ENCODE measurements around the gene FSTL3. TPM values are rescaled to one million over a fixed set of nuclear protein-coding genes. Genes with fewer than 3 reads are reported as not detected.

Gene FSTL3
- total and polyA plus RNA-seq, 2 of the 13 experiments (the other 11 are each of a cell fraction or from before 2014, with no cell fraction given): 13.5 to 15.6 TPM

DNA sequence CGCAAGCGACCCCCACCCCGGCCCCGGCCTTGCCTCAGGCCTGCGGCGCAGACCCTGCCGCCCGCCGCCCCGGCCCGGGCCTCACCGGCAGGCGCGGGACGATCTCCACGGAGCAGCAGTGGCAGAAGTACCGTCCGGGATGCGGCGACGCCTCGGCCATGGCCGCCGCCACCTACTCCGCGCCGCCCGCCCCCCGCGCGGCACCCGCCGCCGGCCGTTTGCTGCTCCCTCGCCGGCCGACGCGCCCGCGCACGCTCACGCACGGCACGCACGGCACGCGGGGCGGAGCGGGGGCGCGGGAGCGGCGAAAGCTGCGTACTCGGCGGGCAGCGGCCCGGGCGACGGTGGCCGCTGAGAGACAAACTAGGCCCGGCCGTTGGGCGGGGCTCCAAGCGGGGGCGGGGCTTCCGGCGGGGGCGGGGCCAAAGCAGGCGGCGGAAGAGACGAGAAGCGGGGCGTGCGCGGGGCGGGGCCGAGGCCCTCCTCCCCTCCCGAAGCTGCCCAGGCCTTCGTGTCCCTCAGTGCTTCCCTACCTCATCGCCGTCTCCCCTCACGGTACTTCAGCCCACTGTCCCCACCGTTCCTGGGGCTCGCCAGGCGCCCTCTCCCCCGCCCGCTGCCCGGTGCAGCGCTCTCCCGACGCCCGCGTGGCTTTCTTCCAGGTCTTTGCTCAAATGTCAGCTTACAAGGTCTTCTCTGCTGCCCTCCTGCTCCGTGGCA, 13.1 kb upstream of the FSTL3 start, which contains the start of gene RNF126 (continued):
- TF ChIP-seq, protein P1, sequence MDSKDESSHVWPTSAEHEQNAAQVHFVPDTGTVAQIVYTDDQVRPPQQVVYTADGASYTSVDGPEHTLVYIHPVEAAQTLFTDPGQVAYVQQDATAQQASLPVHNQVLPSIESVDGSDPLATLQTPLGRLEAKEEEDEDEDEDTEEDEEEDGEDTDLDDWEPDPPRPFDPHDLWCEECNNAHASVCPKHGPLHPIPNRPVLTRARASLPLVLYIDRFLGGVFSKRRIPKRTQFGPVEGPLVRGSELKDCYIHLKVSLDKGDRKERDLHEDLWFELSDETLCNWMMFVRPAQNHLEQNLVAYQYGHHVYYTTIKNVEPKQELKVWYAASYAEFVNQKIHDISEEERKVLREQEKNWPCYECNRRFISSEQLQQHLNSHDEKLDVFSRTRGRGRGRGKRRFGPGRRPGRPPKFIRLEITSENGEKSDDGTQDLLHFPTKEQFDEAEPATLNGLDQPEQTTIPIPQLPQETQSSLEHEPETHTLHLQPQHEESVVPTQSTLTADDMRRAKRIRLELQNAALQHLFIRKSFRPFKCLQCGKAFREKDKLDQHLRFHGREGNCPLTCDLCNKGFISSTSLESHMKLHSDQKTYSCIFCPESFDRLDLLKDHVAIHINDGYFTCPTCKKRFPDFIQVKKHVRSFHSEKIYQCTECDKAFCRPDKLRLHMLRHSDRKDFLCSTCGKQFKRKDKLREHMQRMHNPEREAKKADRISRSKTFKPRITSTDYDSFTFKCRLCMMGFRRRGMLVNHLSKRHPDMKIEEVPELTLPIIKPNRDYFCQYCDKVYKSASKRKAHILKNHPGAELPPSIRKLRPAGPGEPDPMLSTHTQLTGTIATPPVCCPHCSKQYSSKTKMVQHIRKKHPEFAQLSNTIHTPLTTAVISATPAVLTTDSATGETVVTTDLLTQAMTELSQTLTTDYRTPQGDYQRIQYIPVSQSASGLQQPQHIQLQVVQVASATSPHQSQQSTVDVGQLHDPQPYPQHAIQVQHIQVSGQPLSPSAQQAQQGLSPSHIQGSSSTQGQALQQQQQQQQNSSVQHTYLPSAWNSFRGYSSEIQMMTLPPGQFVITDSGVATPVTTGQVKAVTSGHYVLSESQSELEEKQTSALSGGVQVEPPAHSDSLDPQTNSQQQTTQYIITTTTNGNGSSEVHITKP (CRISPR knock-in tag; IDR thresholded peaks at IDR 0.05; ENCODE audit: low read depth): peak; percentile 34; the same call in 1 of the 2 replicates
- TF ChIP-seq, protein P2, sequence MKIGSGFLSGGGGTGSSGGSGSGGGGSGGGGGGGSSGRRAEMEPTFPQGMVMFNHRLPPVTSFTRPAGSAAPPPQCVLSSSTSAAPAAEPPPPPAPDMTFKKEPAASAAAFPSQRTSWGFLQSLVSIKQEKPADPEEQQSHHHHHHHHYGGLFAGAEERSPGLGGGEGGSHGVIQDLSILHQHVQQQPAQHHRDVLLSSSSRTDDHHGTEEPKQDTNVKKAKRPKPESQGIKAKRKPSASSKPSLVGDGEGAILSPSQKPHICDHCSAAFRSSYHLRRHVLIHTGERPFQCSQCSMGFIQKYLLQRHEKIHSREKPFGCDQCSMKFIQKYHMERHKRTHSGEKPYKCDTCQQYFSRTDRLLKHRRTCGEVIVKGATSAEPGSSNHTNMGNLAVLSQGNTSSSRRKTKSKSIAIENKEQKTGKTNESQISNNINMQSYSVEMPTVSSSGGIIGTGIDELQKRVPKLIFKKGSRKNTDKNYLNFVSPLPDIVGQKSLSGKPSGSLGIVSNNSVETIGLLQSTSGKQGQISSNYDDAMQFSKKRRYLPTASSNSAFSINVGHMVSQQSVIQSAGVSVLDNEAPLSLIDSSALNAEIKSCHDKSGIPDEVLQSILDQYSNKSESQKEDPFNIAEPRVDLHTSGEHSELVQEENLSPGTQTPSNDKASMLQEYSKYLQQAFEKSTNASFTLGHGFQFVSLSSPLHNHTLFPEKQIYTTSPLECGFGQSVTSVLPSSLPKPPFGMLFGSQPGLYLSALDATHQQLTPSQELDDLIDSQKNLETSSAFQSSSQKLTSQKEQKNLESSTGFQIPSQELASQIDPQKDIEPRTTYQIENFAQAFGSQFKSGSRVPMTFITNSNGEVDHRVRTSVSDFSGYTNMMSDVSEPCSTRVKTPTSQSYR (CRISPR knock-in tag; IDR thresholded peaks at IDR 0.05; ENCODE audit: borderline replicate concordance): no peak
- peak; percentile 47; the same call in 1 of the 2 replicates for TF ChIP-seq ZNF232 (CRISPR knock-in tag; IDR thresholded peaks at IDR 0.05; ENCODE audit: borderline replicate concordance)
- TF ChIP-seq HOXA7 (CRISPR knock-in tag; IDR thresholded peaks at IDR 0.05): no peak
- TF ChIP-seq, protein P3, sequence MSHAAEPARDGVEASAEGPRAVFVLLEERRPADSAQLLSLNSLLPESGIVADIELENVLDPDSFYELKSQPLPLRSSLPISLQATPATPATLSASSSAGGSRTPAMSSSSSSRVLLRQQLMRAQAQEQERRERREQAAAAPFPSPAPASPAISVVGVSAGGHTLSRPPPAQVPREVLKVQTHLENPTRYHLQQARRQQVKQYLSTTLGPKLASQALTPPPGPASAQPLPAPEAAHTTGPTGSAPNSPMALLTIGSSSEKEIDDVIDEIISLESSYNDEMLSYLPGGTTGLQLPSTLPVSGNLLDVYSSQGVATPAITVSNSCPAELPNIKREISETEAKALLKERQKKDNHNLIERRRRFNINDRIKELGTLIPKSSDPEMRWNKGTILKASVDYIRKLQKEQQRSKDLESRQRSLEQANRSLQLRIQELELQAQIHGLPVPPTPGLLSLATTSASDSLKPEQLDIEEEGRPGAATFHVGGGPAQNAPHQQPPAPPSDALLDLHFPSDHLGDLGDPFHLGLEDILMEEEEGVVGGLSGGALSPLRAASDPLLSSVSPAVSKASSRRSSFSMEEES (CRISPR knock-in tag; IDR thresholded peaks at IDR 0.05): no peak
- no peak for TF ChIP-seq NCOR1 (IDR thresholded peaks at IDR 0.05; ENCODE audit: borderline replicate concordance, low read length)
- TF ChIP-seq, protein P4, sequence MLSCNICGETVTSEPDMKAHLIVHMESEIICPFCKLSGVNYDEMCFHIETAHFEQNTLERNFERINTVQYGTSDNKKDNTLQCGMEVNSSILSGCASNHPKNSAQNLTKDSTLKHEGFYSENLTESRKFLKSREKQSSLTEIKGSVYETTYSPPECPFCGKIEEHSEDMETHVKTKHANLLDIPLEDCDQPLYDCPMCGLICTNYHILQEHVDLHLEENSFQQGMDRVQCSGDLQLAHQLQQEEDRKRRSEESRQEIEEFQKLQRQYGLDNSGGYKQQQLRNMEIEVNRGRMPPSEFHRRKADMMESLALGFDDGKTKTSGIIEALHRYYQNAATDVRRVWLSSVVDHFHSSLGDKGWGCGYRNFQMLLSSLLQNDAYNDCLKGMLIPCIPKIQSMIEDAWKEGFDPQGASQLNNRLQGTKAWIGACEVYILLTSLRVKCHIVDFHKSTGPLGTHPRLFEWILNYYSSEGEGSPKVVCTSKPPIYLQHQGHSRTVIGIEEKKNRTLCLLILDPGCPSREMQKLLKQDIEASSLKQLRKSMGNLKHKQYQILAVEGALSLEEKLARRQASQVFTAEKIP (CRISPR knock-in tag; IDR thresholded peaks at IDR 0.05; ENCODE audit: borderline replicate concordance): no peak
- TF ChIP-seq TSC22D2 (CRISPR knock-in tag; IDR thresholded peaks at IDR 0.05; ENCODE audit: borderline replicate concordance): no peak
- TF ChIP-seq TBL1XR1 (IDR thresholded peaks at IDR 0.05; ENCODE audit: borderline replicate concordance, low read length, partially characterized antibody): no peak
- no peak for TF ChIP-seq KDM1A (CRISPR knock-in tag; IDR thresholded peaks at IDR 0.05)
- TF ChIP-seq MTF2 (CRISPR knock-in tag; IDR thresholded peaks at IDR 0.05; ENCODE audit: borderline replicate concordance): no peak
- TF ChIP-seq ZNF616 (CRISPR knock-in tag; IDR thresholded peaks at IDR 0.05; ENCODE audit: low read depth): no peak
- TF ChIP-seq, protein P5, sequence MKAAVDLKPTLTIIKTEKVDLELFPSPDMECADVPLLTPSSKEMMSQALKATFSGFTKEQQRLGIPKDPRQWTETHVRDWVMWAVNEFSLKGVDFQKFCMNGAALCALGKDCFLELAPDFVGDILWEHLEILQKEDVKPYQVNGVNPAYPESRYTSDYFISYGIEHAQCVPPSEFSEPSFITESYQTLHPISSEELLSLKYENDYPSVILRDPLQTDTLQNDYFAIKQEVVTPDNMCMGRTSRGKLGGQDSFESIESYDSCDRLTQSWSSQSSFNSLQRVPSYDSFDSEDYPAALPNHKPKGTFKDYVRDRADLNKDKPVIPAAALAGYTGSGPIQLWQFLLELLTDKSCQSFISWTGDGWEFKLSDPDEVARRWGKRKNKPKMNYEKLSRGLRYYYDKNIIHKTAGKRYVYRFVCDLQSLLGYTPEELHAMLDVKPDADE (CRISPR knock-in tag; IDR thresholded peaks at IDR 0.05): no peak
- no peak for TF ChIP-seq ZNF282 (IDR thresholded peaks at IDR 0.05; ENCODE audit: partially characterized antibody)
- no peak for TF ChIP-seq KDM4B (CRISPR knock-in tag; IDR thresholded peaks at IDR 0.05)
- peak; percentile 68; the same call in 1 of the 2 replicates for TF ChIP-seq ZNF614 (CRISPR knock-in tag; IDR thresholded peaks at IDR 0.05; ENCODE audit: borderline replicate concordance)
- TF ChIP-seq TMF1 (CRISPR knock-in tag; IDR thresholded peaks at IDR 0.05; ENCODE audit: low read depth): peak; percentile 55
- no peak for TF ChIP-seq HMGA1 (CRISPR knock-in tag; conservative IDR thresholded peaks at IDR 0.05)

Measured in HepG2 (cell line).